Endodermal cell (in vitro differentiated cells): ENCODE measurements around the gene MACROD2. TPM values are rescaled to one million over a fixed set of nuclear protein-coding genes. Genes with fewer than 3 reads are reported as not detected.
A peak's percentile ranks its signal among the peaks of the same experiment; 100 is the strongest.

Source experiments
- DNase-seq: peaks from one replicate; pipeline ENCODE4 v3.0.0-alpha.2; 2017
- H3K27ac ChIP-seq: 2 replicates; pipeline ENCODE4 v1.5.1; 2013; ENCODE audit warnings: mild to moderate bottlenecking, low read depth, low read length, moderate library complexity
- H3K27me3 ChIP-seq: 2 replicates; pipeline ENCODE4 v1.6.1; 2013; ENCODE audit warnings: mild to moderate bottlenecking, low read length, moderate library complexity; ENCODE audit not compliant: insufficient read depth, control insufficient read depth, poor library complexity, severe bottlenecking
- H3K36me3 ChIP-seq: 2 replicates; pipeline ENCODE4 v1.7.0; 2013; ENCODE audit warnings: mild to moderate bottlenecking, low read length, moderate library complexity; ENCODE audit not compliant: control insufficient read depth, insufficient read depth
- H3K4me1 ChIP-seq: one replicate; pipeline ENCODE4 v1.7.0; 2013; ENCODE audit warnings: low read length; ENCODE audit not compliant: control insufficient read depth, insufficient read depth
- H3K4me3 ChIP-seq: 2 replicates; pipeline ENCODE4 v1.5.1; 2013; ENCODE audit warnings: mild to moderate bottlenecking, low read length, moderate library complexity
- H3K9ac ChIP-seq: 2 replicates; pipeline ENCODE4 v1.6.1; 2013; ENCODE audit warnings: mild to moderate bottlenecking, low read length, moderate library complexity; ENCODE audit not compliant: poor library complexity, severe bottlenecking; ENCODE audit errors: extremely low read depth
- H3K9me3 ChIP-seq: 2 replicates; pipeline ENCODE4 v1.6.1; 2013; ENCODE audit warnings: mild to moderate bottlenecking, low read length, moderate library complexity; ENCODE audit not compliant: control insufficient read depth
- H3K27ac Mint-ChIP-seq: 2 replicates; pipeline ENCODE4 v1.8.0; 2020; ENCODE audit warnings: mixed read lengths
- H3K27me3 Mint-ChIP-seq: 2 replicates; pipeline ENCODE4 v1.8.0; 2021; ENCODE audit warnings: mild to moderate bottlenecking, mixed read lengths; ENCODE audit not compliant: insufficient read depth
- H3K36me3 Mint-ChIP-seq: 2 replicates; pipeline ENCODE4 v1.8.0; 2020; ENCODE audit warnings: low read depth, mixed read lengths
- H3K4me1 Mint-ChIP-seq: 2 replicates; pipeline ENCODE4 v1.8.0; 2020; ENCODE audit warnings: mixed read lengths
- H3K4me3 Mint-ChIP-seq: 2 replicates; pipeline ENCODE4 v1.8.0; 2020; ENCODE audit warnings: mild to moderate bottlenecking, moderate library complexity, mixed read lengths
- H3K9me3 Mint-ChIP-seq: 2 replicates; pipeline ENCODE4 v1.8.0; 2020; ENCODE audit warnings: mild to moderate bottlenecking, mixed read lengths
- CTCF ChIP-seq: fragments of 200-600 bp; sonication (generic); conservative IDR thresholded peaks from 2 replicates; pipeline ENCODE4 v1.5.0; 2021; ENCODE audit warnings: antibody characterized with exemption, mild to moderate bottlenecking
- WGBS, 2 experiments: methylation state at CpG; one replicate each; pipeline versions ENCODE4 v1.1.5 to v1.1.7; 2013; ENCODE audit warnings: missing lambda C conversion rate in 2 of 2, mixed read lengths in 1 of 2; ENCODE audit not compliant: insufficient coverage in 1 of 2, insufficient read length in 1 of 2; 5-methylcytosine and 5-hydroxymethylcytosine counted together
- total RNA-seq, 2 donors: library from RNA; stranded (reverse); fragmentation: NEBNext Ultra II Directional in 1 of 2; extraction: Animal tissue kit (Norgen Biotek cat#: 25700) in 1 of 2; gene quantifications; 2 replicates in 1 of 2; 3 replicates in 1 of 2; pipeline ENCODE4 v1.2.1, GENCODE V29; 2021

Gene MACROD2
- total RNA-seq, 2 donors from 2014 or later, result 2.3 to 4.8 TPM

GRCh38 chr20:15637950-15638754 lies 1642.8 kb downstream of the MACROD2 start:
- Histone ChIP-seq H3K27ac (peak overlapping the region; percentile 83), H3K36me3 (no peaks in the 10 kb centered on the region), H3K9ac (no peak overlapping the region), H3K4me1 (peaks cover 13% of the 10 kb centered on the region), H3K4me3 (no peak overlapping the region), H3K9me3 (peaks cover 9% of the 10 kb centered on the region), H3K27me3 (no peaks in the 10 kb centered on the region)
- 57 to 75% methylated on average over 2 to 5 of the region's 5 CpGs for WGBS, 2 experiments
- no peak for DNase-seq
- Mint-ChIP-seq H3K27me3 (peaks cover 9% of the 10 kb centered on the region), H3K4me3 (no peak overlapping the region), H3K27ac (peak overlapping the region; percentile 57), H3K36me3 (no peaks in the 10 kb centered on the region), H3K4me1 (peaks cover 28% of the 10 kb centered on the region), H3K9me3 (peaks cover 8% of the 10 kb centered on the region)
- no peak for TF ChIP-seq CTCF

GRCh38 chr20:15638816-15639215 lies 1643.5 kb downstream of the MACROD2 start:
- Mint-ChIP-seq H3K27ac (no peak overlapping the region), H3K27me3 (peaks cover 9% of the 10 kb centered on the region), H3K9me3 (peaks cover 8% of the 10 kb centered on the region), H3K4me3 (no peak overlapping the region), H3K36me3 (no peaks in the 10 kb centered on the region), H3K4me1 (peaks cover 28% of the 10 kb centered on the region)
- no peaks in the 10 kb centered on the region for H3K27me3 ChIP-seq
- H3K27ac ChIP-seq, result peak overlapping the region; percentile 83
- H3K4me3 ChIP-seq, result no peak overlapping the region
- WGBS, 2 experiments, result 88 to 91% methylated on average over 5 of the region's 5 CpGs
- no peak for DNase-seq
- H3K9ac ChIP-seq, result no peak overlapping the region
- no peaks in the 10 kb centered on the region for H3K36me3 ChIP-seq
- peaks cover 13% of the 10 kb centered on the region for H3K4me1 ChIP-seq
- TF ChIP-seq CTCF, result no peak
- H3K9me3 ChIP-seq, result peaks cover 9% of the 10 kb centered on the region

GRCh38 chr20:15639839-15640238 lies 1644.5 kb downstream of the MACROD2 start:
- Histone ChIP-seq H3K27ac (no peak overlapping the region), H3K4me3 (no peak overlapping the region), H3K9me3 (peaks cover 3% of the 10 kb centered on the region), H3K9ac (no peak overlapping the region), H3K4me1 (peaks cover 13% of the 10 kb centered on the region), H3K36me3 (no peaks in the 10 kb centered on the region), H3K27me3 (no peaks in the 10 kb centered on the region)
- peaks cover 9% of the 10 kb centered on the region for H3K27me3 Mint-ChIP-seq
- H3K9me3 Mint-ChIP-seq, result peaks cover 3% of the 10 kb centered on the region
- H3K4me1 Mint-ChIP-seq, result peaks cover 28% of the 10 kb centered on the region
- H3K36me3 Mint-ChIP-seq, result no peaks in the 10 kb centered on the region
- DNase-seq, result no peak
- no peak for TF ChIP-seq CTCF
- no peak overlapping the region for H3K4me3 Mint-ChIP-seq
- no peak overlapping the region for H3K27ac Mint-ChIP-seq
- 86 to 95% methylated on average over 1 of the region's 1 CpG for WGBS, 2 experiments
